ENCODE results near the gene SYTL3.

- no peak for TF ChIP-seq EZH2 (IDR thresholded peaks at IDR 0.05; ENCODE audit: low read depth)
- TF ChIP-seq CTCF (conservative IDR thresholded peaks at IDR 0.05): no peak
These were observed 127.7 kb downstream of the SYTL3 start for GRCh38 chr6:158777510-158777909.
